ENCODE results near the gene ACOT6.
"Not testable (repeated sequence)": the region's sequence is repeated elsewhere in the genome, so short reads cannot be mapped to it uniquely, and the experiment has no call there.

The ACOT6 gene

GRCh38 chr14:73645248-73645610 is 32.9 kb downstream of the ACOT6 start:
- POLR2A ChIA-PET, result interaction anchor here (0.7 to 3.1 kb wide), 5 partner anchors 14 to 374 kb away, joined by 3 to 13 read pairs (median 4); partner anchors contain the start of genes ACOT2, BBOF1, ENTPD5 and PNMA1
- CTCF ChIA-PET, result no interaction called here
- DNase-seq (ENCODE audit: extremely low spot score), result no peak
- TF ChIP-seq ZNF384 (IDR thresholded peaks at IDR 0.05), result no peak
- no peak for TF ChIP-seq FOXM1 (IDR thresholded peaks at IDR 0.05; ENCODE audit: borderline replicate concordance)
- TF ChIP-seq SUZ12 (IDR thresholded peaks at IDR 0.05), result no peak
- TF ChIP-seq TARDBP (IDR thresholded peaks at IDR 0.05), result no peak
- no peak for TF ChIP-seq ELF4 (IDR thresholded peaks at IDR 0.05)
- no peak for TF ChIP-seq LEF1 (IDR thresholded peaks at IDR 0.05; ENCODE audit: borderline replicate concordance)
- no peak for TF ChIP-seq CTBP1 (IDR thresholded peaks at IDR 0.05; ENCODE audit: borderline replicate concordance)
- no peak for TF ChIP-seq L3MBTL2 (conservative IDR thresholded peaks at IDR 0.05)
- no peak for TF ChIP-seq SP1 (IDR thresholded peaks at IDR 0.05)
- no peak for TF ChIP-seq PKNOX1 (IDR thresholded peaks at IDR 0.05)
- TF ChIP-seq NFRKB (IDR thresholded peaks at IDR 0.05), result no peak
- TF ChIP-seq FOXK2 (IDR thresholded peaks at IDR 0.05), result no peak
- TF ChIP-seq ARNT (IDR thresholded peaks at IDR 0.05), result no peak
- no peak for TF ChIP-seq HDGF (IDR thresholded peaks at IDR 0.05; ENCODE audit: borderline replicate concordance)
- no peak for TF ChIP-seq BHLHE40 (IDR thresholded peaks at IDR 0.05; ENCODE audit: borderline replicate concordance)
- no peak for TF ChIP-seq FOXA1 (IDR thresholded peaks at IDR 0.05)

GRCh38 chr14:73651005-73651404 is 38.7 kb downstream of the ACOT6 start:
- TF ChIP-seq SUZ12 (IDR thresholded peaks at IDR 0.05), result no peak
- TF ChIP-seq NFRKB (IDR thresholded peaks at IDR 0.05), result no peak
- TF ChIP-seq ELF4 (IDR thresholded peaks at IDR 0.05), result no peak
- TF ChIP-seq FOXK2 (IDR thresholded peaks at IDR 0.05), result no peak
- no peak for TF ChIP-seq HDGF (IDR thresholded peaks at IDR 0.05; ENCODE audit: borderline replicate concordance)
- TF ChIP-seq CTBP1 (IDR thresholded peaks at IDR 0.05; ENCODE audit: borderline replicate concordance), result no peak
- DNase-seq (ENCODE audit: extremely low spot score), result no peak
- ChIA-PET POLR2A (interaction anchor here (0.6 kb wide), 1 partner anchor 63 kb away, joined by 3 read pairs; no protein-coding TSS in a partner anchor), CTCF (interaction anchor here (1.3 kb wide), 1 partner anchor 13 kb away, joined by 3 read pairs; no protein-coding TSS in a partner anchor)

- TF ChIP-seq SUZ12 (IDR thresholded peaks at IDR 0.05) (no peak), FOXA1 (IDR thresholded peaks at IDR 0.05) (no peak), BHLHE40 (IDR thresholded peaks at IDR 0.05; ENCODE audit: borderline replicate concordance) (no peak), SP1 (IDR thresholded peaks at IDR 0.05) (no peak), ARNT (IDR thresholded peaks at IDR 0.05) (no peak), TARDBP (IDR thresholded peaks at IDR 0.05) (no peak), HDGF (IDR thresholded peaks at IDR 0.05; ENCODE audit: borderline replicate concordance) (no peak), FOXK2 (IDR thresholded peaks at IDR 0.05) (no peak), CTBP1 (IDR thresholded peaks at IDR 0.05; ENCODE audit: borderline replicate concordance) (no peak), L3MBTL2 (conservative IDR thresholded peaks at IDR 0.05) (no peak), FOXM1 (IDR thresholded peaks at IDR 0.05; ENCODE audit: borderline replicate concordance) (no peak)
- POLR2A ChIA-PET, result interaction anchor here (0.6 kb wide), 1 partner anchor 230 kb away, joined by 3 read pairs; no protein-coding TSS in a partner anchor
- CTCF ChIA-PET, result no interaction called here
- no peak for DNase-seq (ENCODE audit: extremely low spot score)
Observed at GRCh38 chr14:73655851-73656250, 43.5 kb downstream of the ACOT6 start.

GRCh38 chr14:73659202-73659601 is 46.9 kb downstream of the ACOT6 start:
- CTCF ChIA-PET; DNase-seq (ENCODE audit: extremely low spot score); POLR2A ChIA-PET: not testable (repeated sequence)

GRCh38 chr14:73660511-73660910 is 48.2 kb downstream of the ACOT6 start:
- CTCF ChIA-PET, result no interaction called here
- no peak for DNase-seq (ENCODE audit: extremely low spot score)
- POLR2A ChIA-PET, result no interaction called here
- TF ChIP-seq BHLHE40 (IDR thresholded peaks at IDR 0.05; ENCODE audit: borderline replicate concordance) (no peak), LEF1 (IDR thresholded peaks at IDR 0.05; ENCODE audit: borderline replicate concordance) (no peak), SUZ12 (IDR thresholded peaks at IDR 0.05) (no peak), ZNF384 (IDR thresholded peaks at IDR 0.05) (no peak), HDGF (IDR thresholded peaks at IDR 0.05; ENCODE audit: borderline replicate concordance) (no peak), FOXM1 (IDR thresholded peaks at IDR 0.05; ENCODE audit: borderline replicate concordance) (no peak), TARDBP (IDR thresholded peaks at IDR 0.05) (no peak), FOXK2 (IDR thresholded peaks at IDR 0.05) (no peak)

- POLR2A ChIA-PET, result interaction anchor here (0.9 kb wide), 1 partner anchor 190 kb away, joined by 3 read pairs; the partner anchor contains the start of gene PTGR2
- CTCF ChIA-PET, result interaction anchor here (0.9 kb wide), 1 partner anchor 20 kb away, joined by 5 read pairs; no protein-coding TSS in a partner anchor
- no peak for TF ChIP-seq FOXM1 (IDR thresholded peaks at IDR 0.05; ENCODE audit: borderline replicate concordance)
- no peak for TF ChIP-seq TARDBP (IDR thresholded peaks at IDR 0.05)
- TF ChIP-seq SUZ12 (IDR thresholded peaks at IDR 0.05), result no peak
- no peak for TF ChIP-seq PKNOX1 (IDR thresholded peaks at IDR 0.05)
- DNase-seq (ENCODE audit: extremely low spot score), result no peak
Observed at GRCh38 chr14:73661872-73662271, 49.6 kb downstream of the ACOT6 start.

- no peak for TF ChIP-seq L3MBTL2 (conservative IDR thresholded peaks at IDR 0.05)
- no peak for TF ChIP-seq BHLHE40 (IDR thresholded peaks at IDR 0.05; ENCODE audit: borderline replicate concordance)
- TF ChIP-seq HDGF (IDR thresholded peaks at IDR 0.05; ENCODE audit: borderline replicate concordance), result no peak
- TF ChIP-seq PKNOX1 (IDR thresholded peaks at IDR 0.05), result no peak
- TF ChIP-seq ELF4 (IDR thresholded peaks at IDR 0.05), result no peak
- peak; percentile 32 for DNase-seq (ENCODE audit: extremely low spot score)
- POLR2A ChIA-PET, result interaction anchor here (0.9 kb wide), 1 partner anchor 189 kb away, joined by 3 read pairs; the partner anchor contains the start of gene PTGR2
- CTCF ChIA-PET, result interaction anchor here (0.6 to 0.9 kb wide), 2 partner anchors 19 to 41 kb away, joined by 5 to 6 read pairs; no protein-coding TSS in a partner anchor
Observed at GRCh38 chr14:73662487-73662943, 50.2 kb downstream of the ACOT6 start.

Data from HEK293T (cell line).